Hypothalamus (tissue), 51 donors: ENCODE data around the gene BMP4.
A peak's percentile ranks its signal among the peaks of the same experiment; 100 is the strongest.
"Not testable (repeated sequence)": the region's sequence is repeated elsewhere in the genome, so short reads cannot be mapped to it uniquely, and the experiment has no call there.

Source experiments
- DNase-seq, 51 donors: peaks; one replicate each; lab custom pipeline; 2025; lab: John Stamatoyannopoulos, UW

Gene BMP4

DNA sequence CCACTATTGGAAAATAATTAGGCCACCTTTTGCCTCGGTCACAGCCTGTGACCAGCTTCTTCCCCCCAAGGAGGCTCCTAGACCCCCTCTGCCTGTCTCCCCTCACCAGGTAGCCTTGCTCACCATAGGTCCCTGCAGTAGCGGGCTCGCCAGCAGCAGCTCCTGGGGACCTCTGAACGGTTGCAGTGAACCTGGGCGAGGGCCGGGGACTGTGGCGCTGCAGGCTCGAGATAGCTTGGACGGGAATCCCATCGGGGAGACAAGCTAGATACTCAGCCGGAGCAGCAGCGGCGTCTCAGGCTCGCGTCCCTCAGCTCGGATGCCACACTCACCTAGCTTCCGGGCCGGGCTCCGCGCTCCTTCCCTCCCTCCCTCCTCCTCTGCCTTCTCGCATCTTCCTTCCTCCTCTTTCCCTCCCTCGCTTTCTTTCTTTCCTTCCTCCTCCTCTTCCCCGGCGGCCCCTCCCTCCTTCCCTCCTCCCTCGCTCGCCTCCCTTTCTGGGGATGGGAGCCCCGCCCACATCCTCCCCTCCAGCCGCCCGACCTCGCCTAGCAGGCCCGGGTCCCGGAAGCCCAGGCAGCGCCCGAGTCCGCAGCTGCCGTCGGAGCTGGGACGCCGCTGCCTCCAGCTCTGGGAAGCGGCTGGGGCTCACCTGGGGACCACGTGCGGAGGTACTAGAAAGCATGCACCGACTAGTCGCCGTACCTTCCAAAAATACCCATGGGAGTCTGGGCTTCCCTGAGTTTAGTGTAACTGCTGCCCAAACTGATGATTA lies at the start of gene BMP4:
BMP4 (minus strand) TSS at position 399 of the 775 bp plus-strand sequence. CDS start 4,603 bp downstream, outside the sequence.
- peak in 1 of 51 donors; percentile 14 for DNase-seq

GRCh38 chr14:54003064-54003463 lies 46.4 kb upstream of the BMP4 start:
- no peak for DNase-seq

DNA sequence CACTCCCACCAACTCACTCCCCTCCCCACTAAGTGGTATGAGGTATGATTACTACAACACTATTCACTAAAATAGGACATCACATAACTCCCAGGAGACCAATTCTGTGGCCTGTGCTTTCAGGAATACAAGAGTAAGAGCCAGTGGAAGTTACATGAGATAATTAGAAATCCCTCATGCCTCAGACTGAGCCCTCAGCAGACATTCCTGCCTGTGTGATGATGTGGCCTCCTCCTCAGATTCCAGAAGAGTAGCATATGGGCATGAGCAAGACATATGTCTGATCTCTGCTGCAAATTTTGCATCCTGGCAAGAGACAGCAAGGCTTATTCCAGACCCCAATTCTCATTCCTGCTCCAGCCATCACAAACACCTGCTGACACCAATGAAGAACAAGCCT lies 46.0 kb upstream of the BMP4 start:
- peak in 1 of 51 donors; percentile 34 for DNase-seq

- no peak for DNase-seq
These were observed 44.7 kb upstream of the BMP4 start for GRCh38 chr14:54001189-54001878.

- DNase-seq = no peak
These were observed 43.8 kb upstream of the BMP4 start for GRCh38 chr14:54000341-54000811.

GRCh38 chr14:53999061-53999488 lies 42.5 kb upstream of the BMP4 start:
- DNase-seq = no peak

- DNase-seq = no peak
These were observed 39.4 kb upstream of the BMP4 start for GRCh38 chr14:53996041-53996440.

DNA sequence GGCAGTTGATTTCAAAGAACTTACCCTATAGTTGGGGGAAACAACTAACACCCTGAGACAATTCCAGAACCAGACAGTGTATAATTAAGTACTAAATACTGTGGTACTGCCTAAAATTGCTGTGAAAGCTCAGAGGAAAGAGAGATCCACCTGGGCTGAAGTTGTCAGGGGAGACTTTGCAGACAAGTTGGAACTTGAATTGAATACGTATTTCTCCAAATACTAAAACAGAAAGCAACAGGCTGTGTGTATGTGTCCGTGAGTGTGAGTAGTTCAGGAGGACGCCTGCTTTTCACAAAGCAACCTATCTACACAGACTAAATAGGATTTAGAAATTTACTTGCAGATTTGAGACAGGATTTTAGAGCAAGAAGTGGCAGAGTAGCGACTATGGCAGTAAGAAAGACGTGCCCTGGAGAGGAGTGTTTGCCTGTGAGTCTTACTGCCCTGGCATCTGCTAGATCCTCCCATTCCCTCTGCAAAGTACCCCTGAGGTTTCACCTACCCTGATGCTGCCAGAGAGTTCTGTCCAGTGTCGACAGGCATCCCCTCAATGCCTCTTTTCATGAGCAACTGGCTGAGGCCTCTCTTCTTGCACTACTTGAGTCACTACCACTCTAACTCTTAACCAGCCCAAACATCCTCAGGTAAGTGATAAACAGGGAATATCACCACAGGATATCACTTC lies 37.4 kb upstream of the BMP4 start:
- DNase-seq = no peak

DNA sequence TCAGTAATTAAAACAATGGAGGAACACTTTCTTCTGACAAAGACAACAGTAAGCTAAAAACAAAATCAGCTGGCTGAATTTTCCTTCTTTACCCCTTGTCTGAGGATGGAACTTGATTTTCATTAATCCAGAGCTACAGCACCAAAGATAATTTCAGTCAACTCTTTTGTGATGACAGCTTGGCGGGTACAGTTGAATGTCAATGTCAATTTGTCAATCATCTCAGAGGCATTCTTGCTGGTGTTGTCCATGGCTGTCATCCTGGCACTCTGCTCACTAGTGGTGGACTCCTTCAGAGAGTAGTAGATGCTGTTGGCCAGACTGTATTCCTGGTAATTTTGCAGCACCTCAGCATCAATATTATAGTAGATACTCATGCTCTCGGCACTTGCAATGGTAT lies 34.4 kb upstream of the BMP4 start:
- no peak for DNase-seq

GRCh38 chr14:53986718-53987117 lies 30.1 kb upstream of the BMP4 start:
- not testable (repeated sequence) for DNase-seq

DNA sequence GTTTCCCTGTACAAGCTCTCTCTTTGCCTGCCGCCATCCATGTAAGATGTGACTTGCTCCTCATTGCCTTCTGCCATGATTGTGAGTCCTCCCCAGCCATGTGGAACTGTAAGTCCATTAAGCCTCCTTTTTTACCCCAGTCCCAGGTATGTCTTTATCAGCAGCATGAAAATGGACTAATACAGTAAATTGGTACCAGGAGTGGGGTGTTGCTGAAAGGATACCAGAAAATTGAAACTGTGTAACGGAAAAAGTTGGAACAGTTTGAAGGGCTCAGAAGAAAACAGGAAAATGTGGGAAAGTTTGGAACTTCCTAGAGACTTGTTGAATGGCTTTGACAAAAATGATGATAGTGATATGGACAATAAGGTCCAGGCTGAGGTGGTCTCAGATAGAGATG lies 28.3 kb upstream of the BMP4 start:
- DNase-seq = not testable (repeated sequence)

GRCh38 chr14:53983112-53983511 lies 26.5 kb upstream of the BMP4 start:
- DNase-seq = no peak

DNA sequence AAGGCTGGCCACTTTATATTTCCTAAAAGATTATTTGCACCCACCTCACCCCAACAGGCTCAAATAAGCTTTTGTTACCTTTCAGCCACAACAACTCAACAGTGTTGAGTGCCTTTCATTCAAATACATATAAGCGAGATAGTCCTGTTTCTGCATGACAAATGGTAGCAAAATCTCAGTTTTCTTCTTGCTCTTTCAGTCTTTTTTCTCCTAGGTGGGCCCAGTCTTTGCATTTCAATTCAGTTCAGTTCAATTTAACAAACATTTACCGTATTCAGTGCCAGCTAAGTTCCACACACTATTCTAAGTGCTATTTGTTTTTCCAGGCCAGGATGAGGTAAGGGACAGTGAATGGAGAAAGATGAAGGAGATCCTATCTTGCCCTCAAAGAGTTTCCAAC lies 25.9 kb upstream of the BMP4 start:
- no peak for DNase-seq

GRCh38 chr14:53979747-53980642 lies 23.4 kb upstream of the BMP4 start:
- no peak for DNase-seq

DNA sequence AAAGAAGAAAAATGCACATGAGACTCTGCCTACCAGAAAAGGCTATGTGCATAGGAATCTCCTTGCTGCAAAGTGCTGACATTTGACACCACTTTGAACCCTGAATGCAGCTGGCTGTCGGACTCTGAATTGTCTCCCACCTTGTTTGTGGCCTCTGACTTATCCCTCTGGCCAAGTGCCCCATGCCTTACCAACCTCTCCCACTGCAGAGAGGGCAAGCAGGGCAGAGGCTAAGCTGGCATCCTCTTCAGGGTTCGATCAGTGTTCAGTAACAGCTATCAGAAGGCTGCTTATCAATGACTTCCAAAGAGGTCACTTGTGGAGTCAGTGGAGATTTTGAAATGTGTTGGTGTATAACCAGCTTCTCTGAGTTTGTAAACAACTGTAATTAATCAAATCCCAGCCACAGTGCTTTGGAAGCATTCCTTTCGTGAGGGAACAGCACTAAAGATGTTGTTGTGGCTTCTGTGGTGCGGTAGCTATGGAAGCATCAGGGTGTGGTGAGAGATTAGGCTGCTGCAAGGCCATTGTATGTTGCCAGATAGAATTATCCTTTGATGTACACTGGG lies 22.6 kb upstream of the BMP4 start:
- no peak for DNase-seq

DNA sequence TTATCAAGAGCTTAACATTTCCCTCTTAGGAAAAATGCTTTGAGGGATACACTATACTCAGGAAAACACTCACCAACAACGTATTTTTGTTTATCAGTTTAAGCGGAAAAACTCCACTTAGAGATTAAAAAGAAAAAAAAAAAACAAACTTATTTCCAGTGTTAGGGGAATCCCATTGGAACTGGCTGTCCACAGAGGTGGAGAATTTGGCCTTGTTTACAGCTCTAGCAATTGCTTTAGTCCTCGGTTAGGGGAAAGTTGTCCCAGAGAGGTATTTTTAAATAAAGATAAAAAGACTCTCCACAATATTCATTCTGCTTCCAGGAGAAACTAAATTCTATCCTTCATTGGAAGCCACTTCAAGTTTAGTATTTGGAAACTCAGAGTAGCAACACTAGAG lies 21.6 kb upstream of the BMP4 start:
- DNase-seq = no peak

GRCh38 chr14:53975444-53975843 lies 18.8 kb upstream of the BMP4 start:
- DNase-seq = no peak

- DNase-seq = no peak
These were observed 14.9 kb upstream of the BMP4 start for GRCh38 chr14:53971521-53971920.

DNA sequence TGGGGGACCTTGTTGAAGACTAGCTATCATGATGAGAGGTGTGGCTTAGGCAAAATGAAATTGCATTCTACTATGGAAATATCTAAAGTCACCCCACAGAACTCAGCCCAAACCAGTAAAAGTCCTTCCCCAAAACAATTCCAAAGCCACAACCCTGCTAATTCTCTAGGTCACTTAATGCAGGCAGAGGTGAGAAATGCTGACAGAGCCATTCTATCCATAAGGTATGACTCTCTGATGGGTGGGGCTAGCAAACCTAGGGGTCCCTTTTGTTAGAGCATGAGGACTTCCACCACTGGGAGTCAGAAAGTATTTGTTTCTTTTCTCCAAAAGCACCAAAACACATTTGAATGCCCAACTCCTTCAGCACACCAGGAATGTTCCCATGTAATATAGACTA lies 12.7 kb upstream of the BMP4 start:
- DNase-seq = no peak

- no peak for DNase-seq
These were observed 12.1 kb upstream of the BMP4 start for GRCh38 chr14:53968726-53969125.
